HepG2 (cell line): ENCODE data around the gene MTA1. TPM values are rescaled to one million over a fixed set of nuclear protein-coding genes. Genes with fewer than 3 reads are reported as not detected.
A peak's percentile ranks its signal among the peaks of the same experiment; 100 is the strongest.

Experiments used
- ARNT2 ChIP-seq: sonication (generic); formaldehyde crosslinking; IDR thresholded peaks from 2 replicates; pipeline ENCODE4 v1.8.0; 2022; ENCODE audit warnings: mild to moderate bottlenecking, low read depth, missing genetic modification reagents, moderate library complexity
- ATF7-NPFF ChIP-seq: sonication (generic); formaldehyde crosslinking; IDR thresholded peaks from 2 replicates; pipeline ENCODE4 v1.8.1; 2023; ENCODE audit warnings: mild to moderate bottlenecking, low read depth, missing genetic modification reagents, moderate library complexity
- DMAP1 ChIP-seq: IDR thresholded peaks from 2 replicates; pipeline ENCODE4 v1.6.1; 2016
- DNMT1 ChIP-seq: sonication (generic); formaldehyde crosslinking; IDR thresholded peaks from 2 replicates; pipeline ENCODE4 v1.5.1; 2020; ENCODE audit warnings: mild to moderate bottlenecking, missing genetic modification reagents
- FOXM1 ChIP-seq: sonication (generic); formaldehyde crosslinking; IDR thresholded peaks from 2 replicates; pipeline ENCODE4 v1.5.0; 2020; ENCODE audit warnings: missing genetic modification reagents
- KLF12 ChIP-seq: sonication (generic); formaldehyde crosslinking; IDR thresholded peaks from 2 replicates; pipeline ENCODE4 v1.4.0; 2020; ENCODE audit warnings: missing genetic modification reagents, borderline replicate concordance
- KLF9 ChIP-seq: IDR thresholded peaks from 2 replicates; pipeline ENCODE4 v1.6.1; 2016; ENCODE audit warnings: low read depth
- MED1 ChIP-seq: sonication (generic); formaldehyde crosslinking; IDR thresholded peaks from 2 replicates; pipeline ENCODE4 v1.4.0; 2020; ENCODE audit warnings: missing genetic modification reagents
- MLLT10 ChIP-seq: sonication (generic); formaldehyde crosslinking; IDR thresholded peaks from 2 replicates; pipeline ENCODE4 v1.4.0; 2020; ENCODE audit warnings: missing genetic modification reagents
- MXD4 ChIP-seq: IDR thresholded peaks from 2 replicates; pipeline ENCODE4 v1.6.1; 2016; ENCODE audit warnings: mild to moderate bottlenecking, missing biosample characterization, missing genetic modification reagents
- NR2F2 ChIP-seq: IDR thresholded peaks from 2 replicates; pipeline ENCODE4 v1.6.1; 2012; ENCODE audit warnings: low read depth, inconsistent platforms, borderline replicate concordance
- PITX1 ChIP-seq: sonication (generic); formaldehyde crosslinking; IDR thresholded peaks from 2 replicates; pipeline ENCODE4 v1.5.1; 2020; ENCODE audit warnings: mild to moderate bottlenecking, missing genetic modification reagents
- POLR2A ChIP-seq, 2 experiments: IDR thresholded peaks; 2 replicates each; pipeline ENCODE4 v1.6.1; 2011; ENCODE audit warnings: low read depth in 2 of 2, low read length in 2 of 2, mild to moderate bottlenecking in 1 of 2, moderate library complexity in 1 of 2; ENCODE audit not compliant: insufficient read depth in 1 of 2
- POLR2AphosphoS5 ChIP-seq: IDR thresholded peaks from 2 replicates; pipeline ENCODE4 v1.6.1; 2012; ENCODE audit warnings: low read depth, low read length
- RAD51 ChIP-seq: fragments of 450-650 bp; IDR thresholded peaks from 2 replicates; pipeline ENCODE4 v1.6.1; 2016; ENCODE audit warnings: borderline replicate concordance
- SKI ChIP-seq: fragments of 450-650 bp; IDR thresholded peaks from one replicate; pipeline ENCODE4 v1.6.1; 2018; ENCODE audit warnings: mild to moderate bottlenecking; ENCODE audit not compliant: partially characterized antibody
- ZNF333 ChIP-seq: sonication (generic); formaldehyde crosslinking; IDR thresholded peaks from 2 replicates; pipeline ENCODE4 v1.4.0; 2020; ENCODE audit warnings: mild to moderate bottlenecking, missing genetic modification reagents, borderline replicate concordance
- ZNF430 ChIP-seq: sonication (generic); formaldehyde crosslinking; IDR thresholded peaks from 2 replicates; pipeline ENCODE4 v1.9.0; 2021; ENCODE audit warnings: mild to moderate bottlenecking, missing genetic modification reagents
- ZNF460 ChIP-seq: sonication (generic); formaldehyde crosslinking; IDR thresholded peaks from 2 replicates; pipeline ENCODE4 v1.5.1; 2020; ENCODE audit warnings: missing genetic modification reagents, mild to moderate bottlenecking, borderline replicate concordance
- ZNF530 ChIP-seq: sonication (generic); formaldehyde crosslinking; IDR thresholded peaks from 2 replicates; pipeline ENCODE4 v1.5.0; 2020; ENCODE audit warnings: low read depth, mild to moderate bottlenecking, missing genetic modification reagents
- ZNF558 ChIP-seq: sonication (generic); formaldehyde crosslinking; IDR thresholded peaks from 2 replicates; pipeline ENCODE4 v1.9.0; 2022; ENCODE audit warnings: mild to moderate bottlenecking, missing genetic modification reagents, borderline replicate concordance
- ZNF563 ChIP-seq: sonication (generic); formaldehyde crosslinking; IDR thresholded peaks from 2 replicates; pipeline ENCODE4 v1.8.0; 2022; ENCODE audit warnings: mild to moderate bottlenecking, moderate library complexity, missing genetic modification reagents
- ZNF589 ChIP-seq: sonication (generic); formaldehyde crosslinking; conservative IDR thresholded peaks from 2 replicates; pipeline ENCODE4 v1.8.0; 2022; ENCODE audit warnings: mild to moderate bottlenecking, moderate library complexity, missing genetic modification reagents
- ZNF629 ChIP-seq: sonication (generic); formaldehyde crosslinking; conservative IDR thresholded peaks from 2 replicates; pipeline ENCODE4 v1.5.0; 2020; ENCODE audit warnings: missing genetic modification reagents
- ZNF777 ChIP-seq: sonication (generic); formaldehyde crosslinking; IDR thresholded peaks from 2 replicates; pipeline ENCODE4 v1.4.0; 2020; ENCODE audit warnings: missing genetic modification reagents
- polyA plus RNA-seq, 8 experiments: library from polyadenylated mRNA; depleted of rRNA in 3 of 8; stranded (reverse) in 7 of 8; unstranded in 1 of 8; fragments of >200 nt; fragmentation: Illumina TruSeq in 4 of 8; extraction: Trizol in 4 of 8; gene quantifications; 2 replicates each; pipeline versions ENCODE4 v1.2.1 to v1.2.3, GENCODE V29; 2011 to 2016; ENCODE audit warnings: low read depth in 4 of 8, missing spikeins in 1 of 8, mixed read lengths in 1 of 8; ENCODE audit not compliant: insufficient read depth in 1 of 8
- total RNA-seq, 5 experiments: library from RNA; depleted of rRNA; stranded (reverse); fragments of >200 nt; fragmentation: Illumina TruSeq; extraction: Trizol; gene quantifications; 2 replicates each; pipeline ENCODE4 v1.2.3, GENCODE V29; 2016; ENCODE audit warnings: low read depth in 1 of 5
- TF ChIP-seq, protein P1 (sequence below): sonication (generic); formaldehyde crosslinking; IDR thresholded peaks from 2 replicates; pipeline ENCODE4 v1.5.0; 2020; ENCODE audit warnings: mild to moderate bottlenecking, missing genetic modification reagents
- TF ChIP-seq, protein P2 (sequence below): sonication (generic); formaldehyde crosslinking; IDR thresholded peaks from 2 replicates; pipeline ENCODE4 v1.8.1; 2023; ENCODE audit warnings: mild to moderate bottlenecking, moderate library complexity, missing genetic modification reagents
- TF ChIP-seq, protein P3 (sequence below): sonication (generic); formaldehyde crosslinking; IDR thresholded peaks from 2 replicates; pipeline ENCODE4 v1.4.0; 2020; ENCODE audit warnings: missing genetic modification reagents
- TF ChIP-seq, protein P4 (sequence below): sonication (generic); formaldehyde crosslinking; IDR thresholded peaks from 2 replicates; pipeline ENCODE4 v1.5.1; 2020; ENCODE audit warnings: mild to moderate bottlenecking, moderate library complexity, missing genetic modification reagents

MTA1 gene
- total and polyA plus RNA-seq, 2 of the 13 experiments (the other 11 are each of a cell fraction or from before 2014, with no cell fraction given), result 35.2 to 85.8 TPM

DNA sequence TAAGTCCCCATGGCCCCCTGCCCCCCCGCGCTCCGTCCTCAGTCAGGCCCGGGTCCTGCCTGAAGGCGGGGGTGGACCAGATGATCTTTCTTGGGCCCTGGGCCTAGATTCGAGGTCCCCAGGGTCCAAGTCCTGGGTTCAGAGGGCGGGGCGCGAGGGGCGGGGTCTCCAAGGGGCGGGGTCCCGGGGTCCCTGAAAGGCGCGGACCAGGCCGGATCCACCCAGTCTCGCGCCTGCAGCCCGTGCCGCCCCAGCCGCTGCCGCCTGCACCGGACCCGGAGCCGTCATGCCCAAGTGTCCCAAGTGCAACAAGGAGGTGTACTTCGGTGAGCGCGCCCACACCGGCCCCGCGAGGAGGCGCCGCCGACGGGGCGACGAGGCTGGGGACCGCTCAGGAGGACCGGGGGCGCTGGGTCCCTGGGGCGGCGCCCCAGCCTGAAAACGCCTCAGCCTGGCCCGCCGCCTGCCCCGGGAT, 67.4 kb downstream of the MTA1 start (continued):
- TF ChIP-seq, protein P1, sequence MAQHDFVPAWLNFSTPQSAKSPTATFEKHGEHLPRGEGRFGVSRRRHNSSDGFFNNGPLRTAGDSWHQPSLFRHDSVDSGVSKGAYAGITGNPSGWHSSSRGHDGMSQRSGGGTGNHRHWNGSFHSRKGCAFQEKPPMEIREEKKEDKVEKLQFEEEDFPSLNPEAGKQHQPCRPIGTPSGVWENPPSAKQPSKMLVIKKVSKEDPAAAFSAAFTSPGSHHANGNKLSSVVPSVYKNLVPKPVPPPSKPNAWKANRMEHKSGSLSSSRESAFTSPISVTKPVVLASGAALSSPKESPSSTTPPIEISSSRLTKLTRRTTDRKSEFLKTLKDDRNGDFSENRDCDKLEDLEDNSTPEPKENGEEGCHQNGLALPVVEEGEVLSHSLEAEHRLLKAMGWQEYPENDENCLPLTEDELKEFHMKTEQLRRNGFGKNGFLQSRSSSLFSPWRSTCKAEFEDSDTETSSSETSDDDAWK (CRISPR knock-in tag), result no peak
- TF ChIP-seq SKI, result no peak
- TF ChIP-seq KLF12, result no peak
- TF ChIP-seq POLR2AphosphoS5, result peak; percentile 58
- peak; percentile 18; the same call in 1 of the 2 replicates for TF ChIP-seq ATF7-NPFF (CRISPR knock-in tag)
- no peak for TF ChIP-seq MLLT10 (CRISPR knock-in tag)
- TF ChIP-seq DNMT1 (CRISPR knock-in tag), result no peak
- no peak for TF ChIP-seq ZNF530
- TF ChIP-seq PITX1, result no peak
- no peak for TF ChIP-seq ARNT2 (CRISPR knock-in tag)
- no peak for TF ChIP-seq MED1
- no peak for TF ChIP-seq ZNF333 (CRISPR knock-in tag)
- TF ChIP-seq MXD4 (CRISPR knock-in tag), result no peak
- TF ChIP-seq ZNF629 (CRISPR knock-in tag), result no peak
- TF ChIP-seq ZNF460 (CRISPR knock-in tag), result no peak
- TF ChIP-seq ZNF558 (CRISPR knock-in tag), result no peak
- TF ChIP-seq DMAP1 (CRISPR knock-in tag), result 0 out of 2 replicates have a peak, but pooled peaks have one; percentile 23
- TF ChIP-seq, protein P2, sequence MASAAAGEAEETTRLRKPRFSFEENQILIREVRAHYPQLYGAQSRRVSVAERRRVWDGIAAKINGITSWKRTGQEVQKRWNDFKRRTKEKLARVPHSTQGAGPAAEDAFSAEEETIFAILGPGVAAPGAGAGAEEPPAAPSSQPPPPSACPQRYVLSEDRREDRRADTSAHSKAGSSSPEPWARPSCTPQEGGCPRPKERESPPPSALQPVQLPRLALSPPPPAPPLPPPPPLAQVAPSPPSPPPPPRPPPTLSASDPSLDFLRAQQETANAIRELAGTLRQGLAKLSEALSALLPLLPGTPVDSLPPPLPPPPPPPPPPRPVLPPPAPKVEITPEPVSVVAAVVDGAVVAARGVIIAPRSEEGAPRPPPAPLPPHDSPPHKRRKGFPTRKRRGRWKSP (CRISPR knock-in tag), result peak; percentile 27; the same call in 1 of the 2 replicates
- no peak for TF ChIP-seq RAD51
- TF ChIP-seq, protein P3, sequence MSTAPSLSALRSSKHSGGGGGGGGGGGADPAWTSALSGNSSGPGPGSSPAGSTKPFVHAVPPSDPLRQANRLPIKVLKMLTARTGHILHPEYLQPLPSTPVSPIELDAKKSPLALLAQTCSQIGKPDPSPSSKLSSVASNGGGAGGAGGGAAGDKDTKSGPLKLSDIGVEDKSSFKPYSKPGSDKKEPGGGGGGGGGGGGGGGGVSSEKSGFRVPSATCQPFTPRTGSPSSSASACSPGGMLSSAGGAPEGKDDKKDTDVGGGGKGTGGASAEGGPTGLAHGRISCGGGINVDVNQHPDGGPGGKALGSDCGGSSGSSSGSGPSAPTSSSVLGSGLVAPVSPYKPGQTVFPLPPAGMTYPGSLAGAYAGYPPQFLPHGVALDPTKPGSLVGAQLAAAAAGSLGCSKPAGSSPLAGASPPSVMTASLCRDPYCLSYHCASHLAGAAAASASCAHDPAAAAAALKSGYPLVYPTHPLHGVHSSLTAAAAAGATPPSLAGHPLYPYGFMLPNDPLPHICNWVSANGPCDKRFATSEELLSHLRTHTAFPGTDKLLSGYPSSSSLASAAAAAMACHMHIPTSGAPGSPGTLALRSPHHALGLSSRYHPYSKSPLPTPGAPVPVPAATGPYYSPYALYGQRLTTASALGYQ (CRISPR knock-in tag), result no peak
- peak in 1 of 2 experiments; percentile 33; a peak in 1 of 4 replicates for TF ChIP-seq POLR2A (IDR thresholded peaks at IDR 0.05; ENCODE audit: insufficient read depth in 1 of 2, low read depth in 2 of 2, low read length in 2 of 2)
- TF ChIP-seq NR2F2, result no peak
- TF ChIP-seq, protein P4, sequence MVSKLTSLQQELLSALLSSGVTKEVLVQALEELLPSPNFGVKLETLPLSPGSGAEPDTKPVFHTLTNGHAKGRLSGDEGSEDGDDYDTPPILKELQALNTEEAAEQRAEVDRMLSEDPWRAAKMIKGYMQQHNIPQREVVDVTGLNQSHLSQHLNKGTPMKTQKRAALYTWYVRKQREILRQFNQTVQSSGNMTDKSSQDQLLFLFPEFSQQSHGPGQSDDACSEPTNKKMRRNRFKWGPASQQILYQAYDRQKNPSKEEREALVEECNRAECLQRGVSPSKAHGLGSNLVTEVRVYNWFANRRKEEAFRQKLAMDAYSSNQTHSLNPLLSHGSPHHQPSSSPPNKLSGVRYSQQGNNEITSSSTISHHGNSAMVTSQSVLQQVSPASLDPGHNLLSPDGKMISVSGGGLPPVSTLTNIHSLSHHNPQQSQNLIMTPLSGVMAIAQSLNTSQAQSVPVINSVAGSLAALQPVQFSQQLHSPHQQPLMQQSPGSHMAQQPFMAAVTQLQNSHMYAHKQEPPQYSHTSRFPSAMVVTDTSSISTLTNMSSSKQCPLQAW (CRISPR knock-in tag), result no peak
- peak; percentile 88 for TF ChIP-seq ZNF777 (CRISPR knock-in tag)
- no peak for TF ChIP-seq KLF9 (CRISPR knock-in tag)
- no peak for TF ChIP-seq ZNF563
- TF ChIP-seq ZNF589, result 0 out of 2 replicates have a peak, but pooled peaks have one; percentile 29
- no peak for TF ChIP-seq FOXM1 (CRISPR knock-in tag)
- peak; percentile 42; the same call in 1 of the 2 replicates for TF ChIP-seq ZNF430 (CRISPR knock-in tag)
